HepG2 (cell line): ENCODE results near the gene DLST. TPM values are rescaled to one million over a fixed set of nuclear protein-coding genes. Genes with fewer than 3 reads are reported as not detected.

ENCODE experiments used
- ADNP ChIP-seq: sonication (generic); formaldehyde crosslinking; IDR thresholded peaks from 2 replicates; pipeline ENCODE4 v1.4.0; 2020; ENCODE audit warnings: missing genetic modification reagents
- AGO2 ChIP-seq: fragments of 200-400 bp; formaldehyde crosslinking; optimal IDR thresholded peaks from 2 replicates; pipeline ENCODE3; 2017; ENCODE audit warnings: mild to moderate bottlenecking, low read depth, low read length, moderate library complexity
- BHLHE40 ChIP-seq: IDR thresholded peaks from 2 replicates; pipeline ENCODE4 v1.6.1; 2011; ENCODE audit warnings: low read length, improper control_type of control experiment
- EZH2 ChIP-seq: conservative IDR thresholded peaks from 2 replicates; pipeline ENCODE4 v1.6.1; 2012; ENCODE audit warnings: mild to moderate bottlenecking, low read depth, low read length, moderate library complexity
- FOSL2 ChIP-seq: sonication (generic); formaldehyde crosslinking; IDR thresholded peaks from 2 replicates; pipeline ENCODE4 v1.4.0; 2020; ENCODE audit warnings: missing genetic modification reagents
- KDM5A ChIP-seq: fragments of 200-600 bp; sonication (generic); IDR thresholded peaks from 2 replicates; pipeline ENCODE4 v1.7.0; 2018; ENCODE audit warnings: antibody characterized with exemption, mild to moderate bottlenecking, low read length, borderline replicate concordance
- NFIB ChIP-seq: sonication (generic); formaldehyde crosslinking; IDR thresholded peaks from 2 replicates; pipeline ENCODE4 v1.9.0; 2021; ENCODE audit warnings: missing genetic modification reagents, mild to moderate bottlenecking, borderline replicate concordance
- NFKB2 ChIP-seq: sonication (generic); formaldehyde crosslinking; IDR thresholded peaks from 2 replicates; pipeline ENCODE4 v1.4.0; 2020; ENCODE audit warnings: missing genetic modification reagents, borderline replicate concordance
- NPAS2 ChIP-seq: sonication (generic); formaldehyde crosslinking; IDR thresholded peaks from 2 replicates; pipeline ENCODE4 v1.8.0; 2022; ENCODE audit warnings: mild to moderate bottlenecking, missing genetic modification reagents, borderline replicate concordance
- NR1H2 ChIP-seq: sonication (generic); formaldehyde crosslinking; IDR thresholded peaks from 2 replicates; pipeline ENCODE4 v1.8.1; 2022; ENCODE audit warnings: low read depth, missing genetic modification reagents, borderline replicate concordance
- PAF1 ChIP-seq: IDR thresholded peaks from 2 replicates; pipeline ENCODE4 v1.6.1; 2016; ENCODE audit warnings: missing genetic modification reagents, missing compliant biosample characterization
- POGZ ChIP-seq: sonication (generic); formaldehyde crosslinking; IDR thresholded peaks from 2 replicates; pipeline ENCODE4 v1.4.0; 2020; ENCODE audit warnings: mild to moderate bottlenecking, missing genetic modification reagents
- PRMT3 ChIP-seq: sonication (generic); formaldehyde crosslinking; IDR thresholded peaks from 2 replicates; pipeline ENCODE4 v1.8.1; 2022; ENCODE audit warnings: low read depth, mild to moderate bottlenecking, moderate library complexity, missing genetic modification reagents, borderline replicate concordance
- RFXANK ChIP-seq: IDR thresholded peaks from 2 replicates; pipeline ENCODE4 v1.6.1; 2016
- SPEN ChIP-seq: sonication (generic); formaldehyde crosslinking; IDR thresholded peaks from 2 replicates; pipeline ENCODE4 v1.5.1; 2020; ENCODE audit warnings: low read depth, mild to moderate bottlenecking, missing genetic modification reagents
- TERF1 ChIP-seq: sonication (generic); formaldehyde crosslinking; IDR thresholded peaks from 2 replicates; pipeline ENCODE4 v1.8.0; 2022; ENCODE audit warnings: mild to moderate bottlenecking, missing genetic modification reagents, moderate library complexity
- YEATS2 ChIP-seq: sonication (generic); formaldehyde crosslinking; IDR thresholded peaks from 2 replicates; pipeline ENCODE4 v1.4.0; 2020; ENCODE audit warnings: missing genetic modification reagents, borderline replicate concordance
- ZBTB4 ChIP-seq: sonication (generic); formaldehyde crosslinking; IDR thresholded peaks from 2 replicates; pipeline ENCODE4 v1.4.0; 2020; ENCODE audit warnings: missing genetic modification reagents, mild to moderate bottlenecking, borderline replicate concordance
- ZFP62 ChIP-seq: sonication (generic); formaldehyde crosslinking; IDR thresholded peaks from 2 replicates; pipeline ENCODE4 v1.4.0; 2020; ENCODE audit warnings: missing genetic modification reagents
- ZHX1 ChIP-seq: sonication (generic); formaldehyde crosslinking; IDR thresholded peaks from 2 replicates; pipeline ENCODE4 v1.8.1; 2022; ENCODE audit warnings: low read depth, mild to moderate bottlenecking, missing genetic modification reagents
- ZNF432 ChIP-seq: sonication (generic); formaldehyde crosslinking; IDR thresholded peaks from 2 replicates; pipeline ENCODE4 v1.5.0; 2020; ENCODE audit warnings: missing genetic modification reagents, mild to moderate bottlenecking, borderline replicate concordance
- ZNF724P ChIP-seq: sonication (generic); formaldehyde crosslinking; IDR thresholded peaks from 2 replicates; pipeline ENCODE4 v1.8.0; 2022; ENCODE audit warnings: missing genetic modification reagents, borderline replicate concordance
- ZNF878 ChIP-seq: sonication (generic); formaldehyde crosslinking; IDR thresholded peaks from 2 replicates; pipeline ENCODE4 v1.8.1; 2023; ENCODE audit warnings: mild to moderate bottlenecking, missing genetic modification reagents, moderate library complexity
- ZSCAN20 ChIP-seq: sonication (generic); formaldehyde crosslinking; IDR thresholded peaks from 2 replicates; pipeline ENCODE4 v1.4.0; 2020; ENCODE audit warnings: missing genetic modification reagents, mild to moderate bottlenecking, borderline replicate concordance
- polyA plus RNA-seq, 8 experiments: library from polyadenylated mRNA; depleted of rRNA in 3 of 8; stranded (reverse) in 7 of 8; unstranded in 1 of 8; fragments of >200 nt; fragmentation: Illumina TruSeq in 4 of 8; extraction: Trizol in 4 of 8; gene quantifications; 2 replicates each; pipeline versions ENCODE4 v1.2.1 to v1.2.3, GENCODE V29; 2011 to 2016; ENCODE audit warnings: low read depth in 4 of 8, missing spikeins in 1 of 8, mixed read lengths in 1 of 8; ENCODE audit not compliant: insufficient read depth in 1 of 8
- total RNA-seq, 5 experiments: library from RNA; depleted of rRNA; stranded (reverse); fragments of >200 nt; fragmentation: Illumina TruSeq; extraction: Trizol; gene quantifications; 2 replicates each; pipeline ENCODE4 v1.2.3, GENCODE V29; 2016; ENCODE audit warnings: low read depth in 1 of 5

Gene DLST
- total and polyA plus RNA-seq, 2 of the 13 experiments (the other 11 are each of a cell fraction or from before 2014, with no cell fraction given) = 56.5 to 94.3 TPM

- TF ChIP-seq POGZ (0 out of 2 replicates have a peak, but pooled peaks have one; percentile 42), TERF1 (no peak), NPAS2 (CRISPR knock-in tag) (no peak), ZBTB4 (CRISPR knock-in tag) (peak; percentile 27; the same call in 1 of the 2 replicates), ZFP62 (CRISPR knock-in tag) (no peak), EZH2 (no peak), ZNF724P (no peak), BHLHE40 (no peak), RFXANK (CRISPR knock-in tag) (no peak), ADNP (CRISPR knock-in tag) (no peak), NFKB2 (CRISPR knock-in tag) (no peak; the same call in 1 of the 2 replicates), YEATS2 (0 out of 2 replicates have a peak, but pooled peaks have one; percentile 35), SPEN (CRISPR knock-in tag) (peak; percentile 64; the same call in 1 of the 2 replicates), ZNF432 (no peak), ZNF878 (no peak), NFIB (CRISPR knock-in tag) (no peak), KDM5A (no peak), PAF1 (CRISPR knock-in tag) (no peak), PRMT3 (CRISPR knock-in tag) (no peak), NR1H2 (CRISPR knock-in tag) (0 out of 2 replicates have a peak, but pooled peaks have one; percentile 20), AGO2 (peak; percentile 55), ZHX1 (CRISPR knock-in tag) (no peak), ZSCAN20 (CRISPR knock-in tag) (0 out of 2 replicates have a peak, but pooled peaks have one; percentile 35), FOSL2 (CRISPR knock-in tag) (peak; percentile 18; the same call in 1 of the 2 replicates)
Observed at GRCh38 chr14:74922752-74923401, 41.2 kb downstream of the DLST start, which contains the start of gene RPS6KL1 (continued).
